Calu3 (cell line): ENCODE measurements around the gene GHRHR. TPM values are rescaled to one million over a fixed set of nuclear protein-coding genes. Genes with fewer than 3 reads are reported as not detected.

Source experiments
- BruUV-seq: library from RNA; stranded (reverse); fragments of 400-500 nt; replicated peaks from 2 replicates; lab custom pipeline; 2021; lab: Mats Ljungman, UMichigan
- CTCF ChIA-PET: fragments of 300-600 bp; sonication (Branson Sonifier 250); formaldehyde crosslinking; loops from one replicate; lab custom pipeline; 2022; ENCODE audit warnings: antibody characterized with exemption; lab: Charles Lee
- DNase-seq: peaks from one replicate; pipeline ENCODE4 v3.0.0; 2022
- H3K27ac Mint-ChIP-seq: one replicate; pipeline ENCODE4 v1.8.0; 2022; ENCODE audit warnings: mixed read lengths; ENCODE audit not compliant: unreplicated experiment
- H3K27me3 Mint-ChIP-seq: one replicate; pipeline ENCODE4 v1.8.0; 2022; ENCODE audit warnings: mixed read lengths; ENCODE audit not compliant: unreplicated experiment
- H3K36me3 Mint-ChIP-seq: one replicate; pipeline ENCODE4 v1.8.0; 2022; ENCODE audit warnings: mild to moderate bottlenecking, moderate library complexity, mixed read lengths; ENCODE audit not compliant: insufficient read depth, unreplicated experiment
- H3K4me1 Mint-ChIP-seq: one replicate; pipeline ENCODE4 v1.8.0; 2022; ENCODE audit warnings: mild to moderate bottlenecking, low read depth, mixed read lengths; ENCODE audit not compliant: unreplicated experiment
- H3K4me3 Mint-ChIP-seq: one replicate; pipeline ENCODE4 v1.8.0; 2022; ENCODE audit warnings: mild to moderate bottlenecking, low read depth, moderate library complexity, mixed read lengths; ENCODE audit not compliant: unreplicated experiment
- H3K9me3 Mint-ChIP-seq: one replicate; pipeline ENCODE4 v1.8.0; 2022; ENCODE audit warnings: low read depth, mixed read lengths; ENCODE audit not compliant: unreplicated experiment
- CTCF ChIP-seq: fragments of 200-600 bp; IDR thresholded peaks from one replicate; pipeline ENCODE4 v1.8.0; 2022; ENCODE audit warnings: antibody characterized with exemption; ENCODE audit not compliant: unreplicated experiment
- intact Hi-C: fragments of 100-400 bp; cut with micrococcal nuclease; formaldehyde crosslinking; loops from one replicate; pipeline ENCODE4 v1.10.0; 2022; ENCODE audit not compliant: unreplicated experiment
- total RNA-seq: library from RNA; stranded (reverse); gene quantifications from 2 replicates; pipeline ENCODE4 v1.2.3, GENCODE V29; 2022

The GHRHR gene
- total RNA-seq, 1 experiment from 2014 or later = not detected

DNA sequence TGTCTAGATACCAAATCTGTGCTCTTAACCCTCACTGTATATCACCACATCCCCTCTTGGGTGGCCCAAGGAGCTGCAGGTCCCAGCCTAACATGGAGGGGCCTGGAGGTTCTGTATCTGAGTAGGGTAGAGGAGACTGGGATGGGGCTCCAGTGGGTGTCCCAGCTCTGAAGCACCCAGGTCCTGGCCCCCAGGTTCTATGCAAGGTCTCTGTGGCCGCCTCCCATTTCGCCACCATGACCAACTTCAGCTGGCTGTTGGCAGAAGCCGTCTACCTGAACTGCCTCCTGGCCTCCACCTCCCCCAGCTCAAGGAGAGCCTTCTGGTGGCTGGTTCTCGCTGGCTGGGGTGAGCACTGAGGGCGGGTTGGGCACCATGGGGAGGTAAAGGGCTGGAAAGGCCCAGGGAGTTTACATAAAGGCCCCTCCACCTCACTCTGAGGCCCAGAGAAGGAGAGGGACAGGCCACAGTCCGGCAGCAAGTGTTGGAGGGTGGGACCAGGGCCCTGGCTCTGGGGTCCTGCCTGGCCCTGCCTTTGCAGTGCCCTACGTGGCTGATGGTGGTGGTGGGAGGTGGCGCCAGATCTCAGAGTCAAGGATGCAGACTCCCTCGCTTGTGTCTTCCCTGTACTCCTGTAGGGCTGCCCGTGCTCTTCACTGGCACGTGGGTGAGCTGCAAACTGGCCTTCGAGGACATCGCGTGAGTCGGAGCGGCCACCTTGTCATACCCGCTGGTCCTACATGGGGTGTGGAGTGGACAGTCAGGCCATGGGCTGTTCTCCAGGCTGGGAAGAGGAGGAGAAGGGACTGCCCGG, 10.2 kb downstream of the GHRHR start:
- Mint-ChIP-seq H3K9me3 (no peaks in the 10 kb centered on the region), H3K4me1 (peaks cover 64% of the 10 kb centered on the region), H3K36me3 (no peaks in the 10 kb centered on the region), H3K27me3 (peaks cover 27% of the 10 kb centered on the region), H3K27ac (peak overlapping the region; percentile 94), H3K4me3 (no peak overlapping the region)
- BruUV-seq = no TSS peak
- CTCF ChIA-PET = interaction anchor here (1.0 to 2.7 kb wide), 6 partner anchors 9 to 178 kb away, joined by 3 to 16 read pairs (median 6); no protein-coding TSS in a partner anchor
- no peak for DNase-seq
- intact Hi-C loops = loop anchor here (2.0 kb wide), 2 partner anchors 35 to 77 kb away; no protein-coding TSS in a partner anchor
- no peak for TF ChIP-seq CTCF

DNA sequence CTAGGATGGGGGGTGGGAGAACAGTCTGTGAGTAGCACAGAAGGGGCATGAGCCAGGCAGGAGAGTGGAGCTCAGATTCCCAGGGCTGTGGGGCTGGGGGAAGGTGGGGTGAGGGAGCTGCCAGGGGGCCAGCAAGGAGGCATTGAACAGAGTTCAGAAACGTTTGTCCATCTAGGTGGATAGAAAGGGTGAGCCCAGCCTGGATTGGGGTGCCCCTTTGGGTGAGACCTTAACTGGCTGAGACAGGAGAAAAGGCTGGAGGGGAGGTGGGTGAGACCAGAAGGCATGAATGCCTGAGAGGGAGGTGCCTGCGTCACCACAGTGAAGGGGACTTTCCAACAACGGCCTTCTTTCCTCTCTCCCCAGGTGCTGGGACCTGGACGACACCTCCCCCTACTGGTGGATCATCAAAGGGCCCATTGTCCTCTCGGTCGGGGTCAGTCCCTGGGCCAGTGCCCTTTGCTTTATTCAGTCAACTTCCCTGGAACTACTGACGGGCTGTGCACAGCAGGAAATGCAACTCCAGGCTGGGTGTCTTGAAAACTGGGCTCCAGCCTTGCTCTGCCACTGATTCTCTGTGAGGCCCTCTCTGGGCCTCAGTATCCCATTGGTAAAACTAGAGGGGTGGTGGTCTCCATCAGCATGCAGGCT, 11.0 kb downstream of the GHRHR start:
- Mint-ChIP-seq H3K4me3 (no peak overlapping the region), H3K36me3 (no peaks in the 10 kb centered on the region), H3K27me3 (peaks cover 34% of the 10 kb centered on the region), H3K4me1 (peaks cover 65% of the 10 kb centered on the region), H3K9me3 (no peaks in the 10 kb centered on the region), H3K27ac (peak overlapping the region; percentile 94)
- peak; percentile 97 for TF ChIP-seq CTCF
- intact Hi-C loops = loop anchor here (1.0 to 2.0 kb wide), 3 partner anchors 32 to 78 kb away; no protein-coding TSS in a partner anchor
- DNase-seq = peak; percentile 98
- no TSS peak for BruUV-seq
- CTCF ChIA-PET = interaction anchor here (0.8 to 2.7 kb wide), 7 partner anchors 9 to 178 kb away, joined by 3 to 16 read pairs (median 6); no protein-coding TSS in a partner anchor

GRCh38 chr7:30975256-30975899, 11.6 kb downstream of the GHRHR start:
- TF ChIP-seq CTCF = no peak
- Mint-ChIP-seq H3K4me3 (no peak overlapping the region), H3K27me3 (peaks cover 40% of the 10 kb centered on the region), H3K4me1 (peaks cover 65% of the 10 kb centered on the region), H3K9me3 (no peaks in the 10 kb centered on the region), H3K27ac (peak overlapping the region; percentile 94), H3K36me3 (no peaks in the 10 kb centered on the region)
- CTCF ChIA-PET = interaction anchor here (0.8 to 2.7 kb wide), 6 partner anchors 8 to 179 kb away, joined by 3 to 16 read pairs (median 6); no protein-coding TSS in a partner anchor
- no peak for DNase-seq
- no TSS peak for BruUV-seq
- intact Hi-C loops = loop anchor here (1.0 to 2.0 kb wide), 3 partner anchors 33 to 79 kb away; no protein-coding TSS in a partner anchor

DNA sequence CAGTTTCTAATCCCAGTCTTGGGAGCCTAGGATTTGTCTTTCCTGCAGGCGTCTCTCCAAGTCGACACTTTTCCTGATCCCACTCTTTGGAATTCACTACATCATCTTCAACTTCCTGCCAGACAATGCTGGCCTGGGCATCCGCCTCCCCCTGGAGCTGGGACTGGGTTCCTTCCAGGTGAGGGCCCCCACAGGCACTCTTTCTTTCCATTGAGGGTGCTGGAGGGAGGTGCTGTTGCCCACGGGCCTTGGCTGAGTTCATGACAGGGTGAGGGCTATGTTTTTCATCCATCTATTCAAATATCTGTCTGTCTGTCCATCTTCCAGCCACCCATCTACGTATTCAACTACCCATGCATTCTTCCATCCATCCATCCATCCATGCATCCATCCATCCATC, 12.6 kb downstream of the GHRHR start:
- DNase-seq = no peak
- no peak for TF ChIP-seq CTCF
- Mint-ChIP-seq H3K4me3 (no peak overlapping the region), H3K27ac (no peak overlapping the region), H3K36me3 (no peaks in the 10 kb centered on the region), H3K9me3 (no peaks in the 10 kb centered on the region), H3K4me1 (peaks cover 63% of the 10 kb centered on the region), H3K27me3 (peaks cover 41% of the 10 kb centered on the region)
- intact Hi-C loops = no loop called here
- CTCF ChIA-PET = interaction anchor here (0.8 kb wide), 1 partner anchor 38 kb away, joined by 3 read pairs; no protein-coding TSS in a partner anchor
- BruUV-seq = no TSS peak
